NOMO-1 treated with DMSO at 0.1 percent for 48 hours (cell line): ENCODE measurements around the gene TNFRSF1A.

Experiments
- DNase-seq: peaks from one replicate; lab custom pipeline; 2025; ENCODE audit not compliant: unreplicated experiment; lab: John Stamatoyannopoulos, UW

Gene TNFRSF1A

DNA sequence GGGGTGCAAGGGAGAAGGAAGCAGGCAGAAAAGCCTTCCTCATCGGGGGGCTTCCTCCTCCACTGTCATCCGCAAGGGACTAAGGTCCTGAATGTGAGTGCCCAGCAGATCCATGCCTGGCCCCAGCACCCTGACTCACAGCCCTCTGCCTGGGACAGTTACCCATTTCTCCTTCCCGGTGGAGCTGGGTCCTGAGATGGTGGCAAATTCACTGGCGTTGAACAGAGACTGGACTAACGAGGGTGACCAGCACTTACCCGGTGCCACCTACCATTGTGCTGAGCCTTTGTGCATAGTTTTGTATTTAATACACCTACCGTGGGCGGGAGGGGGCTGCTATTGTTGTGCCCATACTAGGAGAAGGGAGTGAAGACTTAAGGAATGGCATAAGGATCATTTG lies 62.2 kb downstream of the TNFRSF1A start:
- DNase-seq: no peak

DNA sequence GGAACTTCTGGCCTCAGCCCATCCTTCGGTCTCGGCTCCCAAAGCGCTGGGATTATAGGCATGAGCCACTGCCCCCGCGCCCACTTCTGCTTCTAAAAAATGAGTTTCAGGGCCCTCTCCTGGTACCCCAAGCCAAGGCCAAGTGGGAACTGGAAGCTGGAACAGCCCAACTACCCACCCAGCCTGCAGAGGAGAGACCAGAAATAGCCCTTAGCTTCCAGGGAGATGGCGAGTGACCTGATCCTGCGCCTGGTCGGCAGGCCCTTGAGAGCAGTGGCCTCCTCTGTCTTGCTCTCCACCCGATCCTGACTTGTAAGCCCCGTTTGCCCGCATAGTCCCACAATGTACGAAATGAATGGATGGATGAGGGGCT lies 62.6 kb downstream of the TNFRSF1A start:
- DNase-seq: no peak
